ENCODE measurements around the gene DGCR8.

DGCR8 gene

GRCh38 chr22:20106205-20106848, 26.3 kb downstream of the DGCR8 start:
- Histone ChIP-seq H3K36me3 (replicated peaks; ENCODE audit: low read depth, low read length) (peaks cover 65% of the 10 kb centered on the region), H3K27me3 (ENCODE audit: low read depth, low read length) (no peaks in the 10 kb centered on the region), H3K4me2 (ENCODE audit: low read length) (no peak overlapping the region), H3K4me3 (ENCODE audit: low read length) (no peak overlapping the region), H2AFZ (ENCODE audit: low read depth, low read length) (no peak overlapping the region), H4K20me1 (ENCODE audit: insufficient read depth, low read length) (peaks cover 8% of the 10 kb centered on the region; the same call in 1 of the 2 replicates), H3K4me1 (ENCODE audit: low read length) (no peaks in the 10 kb centered on the region), H3K27ac (ENCODE audit: low read length) (no peak overlapping the region), H3K9ac (ENCODE audit: low read length) (no peak overlapping the region), H3K9me3 (ENCODE audit: insufficient read depth, low read length) (no peaks in the 10 kb centered on the region), H3K79me2 (ENCODE audit: low read length) (no peaks in the 10 kb centered on the region)
- TF ChIP-seq CTCF (IDR thresholded peaks at IDR 0.05; ENCODE audit: low read depth, low read length), result no peak
- TF ChIP-seq EZH2phosphoT487 (IDR thresholded peaks at IDR 0.05; ENCODE audit: low read depth), result no peak

GRCh38 chr22:20106849-20107237, 26.8 kb downstream of the DGCR8 start:
- Histone ChIP-seq H4K20me1 (ENCODE audit: insufficient read depth, low read length) (peaks cover 8% of the 10 kb centered on the region; the same call in 1 of the 2 replicates), H3K36me3 (replicated peaks; ENCODE audit: low read depth, low read length) (peaks cover 64% of the 10 kb centered on the region), H3K9me3 (ENCODE audit: insufficient read depth, low read length) (no peaks in the 10 kb centered on the region), H3K27me3 (ENCODE audit: low read depth, low read length) (no peaks in the 10 kb centered on the region), H2AFZ (ENCODE audit: low read depth, low read length) (no peak overlapping the region), H3K4me3 (ENCODE audit: low read length) (no peak overlapping the region), H3K9ac (ENCODE audit: low read length) (no peak overlapping the region), H3K79me2 (ENCODE audit: low read length) (no peaks in the 10 kb centered on the region), H3K27ac (ENCODE audit: low read length) (no peak overlapping the region), H3K4me1 (ENCODE audit: low read length) (no peaks in the 10 kb centered on the region), H3K4me2 (ENCODE audit: low read length) (no peak overlapping the region)
- TF ChIP-seq CTCF (IDR thresholded peaks at IDR 0.05; ENCODE audit: low read depth, low read length) (no peak), EZH2phosphoT487 (IDR thresholded peaks at IDR 0.05; ENCODE audit: low read depth) (no peak)

- H4K20me1 ChIP-seq (ENCODE audit: insufficient read depth, low read length), result peaks cover 8% of the 10 kb centered on the region; the same call in 1 of the 2 replicates
- H3K4me1 ChIP-seq (ENCODE audit: low read length), result no peaks in the 10 kb centered on the region
- TF ChIP-seq CTCF (IDR thresholded peaks at IDR 0.05; ENCODE audit: low read depth, low read length), result no peak
- TF ChIP-seq EZH2phosphoT487 (IDR thresholded peaks at IDR 0.05; ENCODE audit: low read depth), result no peak
- H3K79me2 ChIP-seq (ENCODE audit: low read length), result no peaks in the 10 kb centered on the region
- H3K27me3 ChIP-seq (ENCODE audit: low read depth, low read length), result no peaks in the 10 kb centered on the region
- H3K36me3 ChIP-seq (replicated peaks; ENCODE audit: low read depth, low read length), result peaks cover 66% of the 10 kb centered on the region
- H3K27ac ChIP-seq (ENCODE audit: low read length), result no peak overlapping the region
- no peak overlapping the region for H3K4me3 ChIP-seq (ENCODE audit: low read length)
- no peak overlapping the region for H2AFZ ChIP-seq (ENCODE audit: low read depth, low read length)
- H3K9ac ChIP-seq (ENCODE audit: low read length), result no peak overlapping the region
- H3K9me3 ChIP-seq (ENCODE audit: insufficient read depth, low read length), result no peaks in the 10 kb centered on the region
- no peak overlapping the region for H3K4me2 ChIP-seq (ENCODE audit: low read length)
Measured at GRCh38 chr22:20107471-20107901, 27.4 kb downstream of the DGCR8 start.

GRCh38 chr22:20107951-20108756, 28.1 kb downstream of the DGCR8 start:
- Histone ChIP-seq H3K9ac (ENCODE audit: low read length) (no peak overlapping the region), H3K4me1 (ENCODE audit: low read length) (no peaks in the 10 kb centered on the region), H4K20me1 (ENCODE audit: insufficient read depth, low read length) (peaks cover 8% of the 10 kb centered on the region; the same call in 1 of the 2 replicates), H2AFZ (ENCODE audit: low read depth, low read length) (no peak overlapping the region), H3K79me2 (ENCODE audit: low read length) (no peaks in the 10 kb centered on the region; the same call in 1 of the 2 replicates), H3K9me3 (ENCODE audit: insufficient read depth, low read length) (no peaks in the 10 kb centered on the region), H3K27ac (ENCODE audit: low read length) (no peak overlapping the region), H3K36me3 (replicated peaks; ENCODE audit: low read depth, low read length) (peaks cover 72% of the 10 kb centered on the region), H3K4me2 (ENCODE audit: low read length) (no peak overlapping the region), H3K27me3 (ENCODE audit: low read depth, low read length) (no peaks in the 10 kb centered on the region), H3K4me3 (ENCODE audit: low read length) (no peak overlapping the region)
- TF ChIP-seq CTCF (IDR thresholded peaks at IDR 0.05; ENCODE audit: low read depth, low read length) (no peak), EZH2phosphoT487 (IDR thresholded peaks at IDR 0.05; ENCODE audit: low read depth) (no peak)

All from OCI-LY3 (cell line).